GM12801 (cell line): ENCODE data around the gene EPGN.

Experiments
- CTCF ChIP-seq: IDR thresholded peaks from one replicate; pipeline ENCODE4 v1.5.1; 2011; ENCODE audit warnings: control low read depth; ENCODE audit not compliant: insufficient read length; ENCODE audit errors: extremely low read depth

The EPGN gene

GRCh38 chr4:74338792-74339333, 30.6 kb downstream of the EPGN start:
- no peak for TF ChIP-seq CTCF

- TF ChIP-seq CTCF = no peak
Measured at GRCh38 chr4:74339501-74339900, 31.2 kb downstream of the EPGN start.

GRCh38 chr4:74344031-74344430, 35.8 kb downstream of the EPGN start:
- no peak for TF ChIP-seq CTCF

GRCh38 chr4:74353858-74354257, 45.6 kb downstream of the EPGN start:
- no peak for TF ChIP-seq CTCF

- no peak for TF ChIP-seq CTCF
Measured at GRCh38 chr4:74357965-74358364, 49.7 kb downstream of the EPGN start.

GRCh38 chr4:74361671-74362070, 53.4 kb downstream of the EPGN start:
- TF ChIP-seq CTCF = no peak

- TF ChIP-seq CTCF = no peak
Measured at GRCh38 chr4:74362347-74362746, 54.1 kb downstream of the EPGN start.

GRCh38 chr4:74364256-74364651, 56.0 kb downstream of the EPGN start:
- no peak for TF ChIP-seq CTCF
